Inferior parietal cortex (tissue), 1 donor: ENCODE data around the gene KRI1.

Experiments
- DNase-seq: peaks from one replicate; pipeline ENCODE4 v3.0.0-alpha.2; 2016; ENCODE audit errors: extremely low spot score

Gene KRI1

GRCh38 chr19:10518444-10519361, 47.1 kb downstream of the KRI1 start:
- no peak for DNase-seq

- no peak for DNase-seq
Observed at GRCh38 chr19:10517760-10518443, 47.9 kb downstream of the KRI1 start.

GRCh38 chr19:10517361-10517759, 48.5 kb downstream of the KRI1 start, which contains the start of gene S1PR5:
S1PR5 (minus strand) TSS chr19:10517447; CDS start chr19:10515011, 2,436 bp downstream.
- DNase-seq = peak; percentile 77

GRCh38 chr19:10516671-10517286, 49.0 kb downstream of the KRI1 start:
- DNase-seq = no peak

- DNase-seq = no peak
Observed at GRCh38 chr19:10516064-10516385, 49.8 kb downstream of the KRI1 start.

GRCh38 chr19:10514211-10515145, 51.3 kb downstream of the KRI1 start:
- no peak for DNase-seq

GRCh38 chr19:10513223-10513622, 52.6 kb downstream of the KRI1 start:
- no peak for DNase-seq

- no peak for DNase-seq
Observed at GRCh38 chr19:10510301-10510802, 55.5 kb downstream of the KRI1 start.

GRCh38 chr19:10508707-10509106, 57.1 kb downstream of the KRI1 start:
- DNase-seq = no peak

GRCh38 chr19:10508036-10508435, 57.8 kb downstream of the KRI1 start:
- DNase-seq = no peak

GRCh38 chr19:10505583-10506229, 60.1 kb downstream of the KRI1 start:
- peak; percentile 58 for DNase-seq
